Activated CD4-positive, alpha-beta T cell treated with anti-CD3 and anti-CD28 coated beads, Interleukin-2, amount 50 U/mL, for 48 hours (primary cell): ENCODE results near the gene FAM13A.

Experiments used
- DNase-seq, 2 experiments: peaks; one replicate each; pipeline ENCODE4 v3.0.0-alpha.2; 2020

The FAM13A gene

DNA sequence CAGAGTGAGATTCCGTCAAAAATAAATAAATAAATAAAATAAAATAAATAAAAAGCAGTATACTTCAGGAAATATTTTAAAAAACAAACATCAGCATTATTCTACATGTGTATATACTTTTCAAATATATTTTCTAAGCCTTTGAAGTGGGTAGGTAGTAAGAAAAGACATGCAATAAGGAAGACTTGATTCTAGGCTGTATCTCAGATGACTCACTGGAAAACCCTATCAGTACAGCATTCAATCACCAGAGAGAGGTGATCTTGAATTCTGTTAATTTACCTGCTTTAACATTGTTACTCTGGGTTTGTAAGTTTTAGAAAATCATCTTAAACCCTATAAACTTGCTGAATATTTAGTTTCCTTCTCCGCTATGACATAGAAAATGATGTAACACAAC lies 252.8 kb downstream of the FAM13A start:
- no peak for DNase-seq

DNA sequence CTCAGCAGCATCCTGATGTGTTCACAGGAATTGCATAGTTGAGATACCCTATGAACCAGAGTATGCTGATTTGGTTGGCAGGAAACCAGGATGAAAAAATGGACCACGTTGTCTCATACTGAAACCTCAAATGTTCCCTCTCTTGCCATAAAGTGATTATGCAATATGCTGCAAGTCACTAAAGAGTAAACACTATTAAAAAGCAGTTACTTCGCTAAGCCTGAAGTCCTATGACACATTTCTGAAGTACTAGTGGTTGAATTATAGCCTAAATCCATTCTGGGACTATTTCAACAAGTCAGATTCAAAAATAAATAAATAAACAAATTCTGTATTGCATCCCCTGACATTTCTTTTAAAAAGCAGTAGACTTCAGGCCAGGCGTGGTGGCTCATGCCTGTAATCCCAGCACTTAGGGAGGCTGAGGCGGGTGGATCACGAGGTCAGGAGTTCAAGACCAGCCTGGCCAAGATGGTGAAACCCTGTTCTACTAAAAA lies 253.3 kb downstream of the FAM13A start:
- DNase-seq: no peak

DNA sequence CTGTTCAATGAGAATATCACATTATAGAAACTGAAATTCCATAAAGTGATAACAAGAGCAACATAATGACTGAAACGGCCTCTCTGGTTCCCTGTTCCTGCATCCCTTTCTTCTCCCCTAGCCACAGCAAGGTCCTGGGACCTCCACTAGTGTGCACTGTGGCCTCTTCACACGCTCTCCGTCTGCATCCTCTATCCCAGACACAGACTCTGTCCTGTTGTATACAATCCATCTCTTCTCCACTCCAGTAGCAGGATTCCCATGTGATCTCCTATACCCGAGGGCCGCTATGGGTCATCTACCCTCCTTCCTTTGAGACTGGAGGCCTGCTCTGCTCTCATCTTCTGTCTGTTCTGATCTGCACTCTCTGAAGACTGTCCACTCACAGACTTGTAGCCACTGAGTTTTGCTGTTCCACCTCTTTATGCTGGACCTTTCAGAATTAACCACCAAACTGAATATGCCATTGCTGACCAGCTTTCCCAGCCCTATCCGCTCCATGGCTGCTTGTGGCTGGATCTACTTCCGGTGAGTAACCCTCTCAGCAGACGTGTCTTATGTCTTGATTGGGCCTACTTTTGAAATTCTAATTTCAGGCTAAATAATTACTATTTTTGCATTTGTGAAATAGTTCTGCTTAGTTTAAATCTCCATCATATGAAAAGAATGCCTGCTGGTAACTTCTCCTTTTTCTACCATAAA lies 254.2 kb downstream of the FAM13A start:
- no peak for DNase-seq

DNA sequence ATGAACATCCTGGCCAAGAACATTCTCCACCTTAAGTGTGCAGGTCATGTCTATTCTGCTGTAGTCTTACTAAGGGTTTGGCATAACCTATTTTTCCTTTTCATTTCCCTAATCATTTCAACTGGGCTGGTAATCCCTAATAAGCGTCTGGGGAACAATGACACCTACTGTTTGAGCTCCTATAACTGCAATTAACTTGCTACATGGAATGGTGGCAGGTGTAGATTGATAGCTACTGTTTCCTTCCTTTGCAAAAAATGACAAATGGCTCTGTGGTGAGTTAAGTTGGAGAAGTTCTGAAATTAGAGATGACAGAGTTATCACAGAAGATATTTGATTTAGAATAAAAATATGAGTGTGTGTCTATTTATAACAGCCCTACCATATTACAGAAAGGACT lies 254.8 kb downstream of the FAM13A start:
- DNase-seq: no peak

DNA sequence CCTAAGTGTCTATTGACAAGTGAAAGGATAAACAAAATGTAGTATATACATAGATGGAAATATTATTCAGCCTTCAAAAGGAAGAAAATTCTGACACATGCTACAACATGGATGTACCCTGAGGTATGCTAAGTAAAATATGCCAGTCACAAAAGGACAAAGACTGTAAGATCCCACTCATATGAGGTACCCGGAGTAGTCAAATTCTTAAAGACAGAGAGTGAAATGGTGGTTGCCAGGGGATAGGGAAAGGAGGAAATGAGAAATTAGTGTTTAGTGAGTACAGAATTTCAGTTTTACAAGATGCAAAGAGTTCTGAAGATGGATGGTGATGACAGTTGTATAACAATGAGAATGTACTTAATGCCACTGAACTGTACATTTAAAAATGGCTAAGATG lies 257.1 kb downstream of the FAM13A start:
- DNase-seq: no peak

DNA sequence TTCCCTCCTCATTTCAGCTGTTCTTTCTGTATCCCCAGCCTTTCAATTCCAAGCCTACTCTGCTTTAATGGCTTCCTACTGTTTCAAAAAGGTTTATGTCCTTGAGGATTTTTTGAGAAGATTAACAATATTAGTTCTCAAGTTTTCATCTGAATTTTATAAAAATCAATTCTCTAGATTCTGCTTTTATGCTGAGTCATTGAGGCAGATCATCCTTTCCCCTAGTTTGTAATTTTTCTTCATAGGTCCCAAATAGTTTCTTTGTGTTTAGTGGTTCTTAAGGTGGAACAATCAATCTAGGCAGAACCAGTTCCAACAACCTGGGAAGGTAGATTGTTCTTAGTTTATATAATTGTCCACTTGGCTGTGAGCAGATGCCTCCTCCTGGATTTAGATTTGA lies 259.3 kb downstream of the FAM13A start:
- no peak for DNase-seq

DNA sequence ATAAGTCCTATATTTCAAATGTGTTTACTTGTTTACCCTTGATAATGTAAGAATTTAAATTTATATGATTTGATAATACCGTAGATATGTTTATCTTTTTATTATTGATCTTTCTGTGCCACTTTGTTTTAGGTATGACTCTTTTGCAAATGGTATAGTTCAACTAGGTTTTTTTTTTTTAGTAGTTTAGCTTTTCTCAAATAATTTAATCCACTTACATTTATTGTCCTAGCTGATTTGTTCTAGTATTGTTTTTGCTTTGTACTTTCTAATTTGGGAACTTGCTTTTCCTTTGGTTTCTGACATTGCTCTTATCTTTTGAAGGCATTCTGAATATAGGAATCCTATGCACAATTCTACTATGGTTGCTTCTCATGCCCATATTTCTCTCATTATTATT lies 260.4 kb downstream of the FAM13A start:
- no peak for DNase-seq

DNA sequence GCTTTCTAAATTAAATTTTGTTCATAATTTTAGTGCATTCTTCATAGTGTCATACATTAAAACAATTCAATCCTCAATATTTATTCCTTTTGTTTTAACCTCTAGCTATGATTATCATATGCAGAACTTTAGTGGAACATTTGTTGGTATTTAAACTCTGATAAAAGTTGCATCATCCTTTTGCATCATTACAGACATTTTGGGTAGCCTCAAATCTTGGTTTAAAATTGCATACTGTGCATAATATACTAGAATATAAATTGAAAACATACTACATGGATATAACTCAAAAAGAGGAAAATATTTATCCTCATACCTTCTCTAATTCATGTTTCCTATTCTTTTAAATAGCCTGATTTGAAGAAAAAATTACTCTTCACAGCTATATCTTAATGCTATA lies 262.0 kb downstream of the FAM13A start:
- DNase-seq: no peak

DNA sequence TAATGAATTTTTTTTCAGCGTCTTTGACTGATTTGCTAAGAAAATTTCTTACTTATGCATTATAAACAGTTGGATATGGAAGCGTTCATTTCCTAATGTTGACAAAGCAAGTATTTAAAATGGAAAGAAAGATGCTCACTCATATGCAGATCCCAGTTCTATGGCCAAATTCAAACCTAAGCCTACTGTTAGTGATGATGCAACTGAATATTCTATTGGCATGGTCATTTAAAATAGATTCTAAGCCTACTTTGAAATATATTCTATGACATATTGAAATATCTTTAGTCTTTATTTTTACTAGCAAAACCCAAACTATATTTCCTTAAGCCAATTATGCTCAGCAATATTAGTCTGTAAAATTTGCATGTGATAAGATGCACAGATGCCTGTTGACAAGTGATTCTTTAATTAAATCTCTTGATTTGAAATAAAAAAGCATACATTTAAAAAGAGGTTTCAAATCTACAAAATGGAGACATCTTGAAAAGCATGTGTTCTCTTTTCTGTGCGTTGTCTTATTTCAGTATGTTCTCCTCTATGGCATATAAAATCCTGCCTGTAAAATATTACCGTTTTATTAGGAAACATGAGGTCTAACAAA lies 262.8 kb downstream of the FAM13A start:
- DNase-seq: no peak

DNA sequence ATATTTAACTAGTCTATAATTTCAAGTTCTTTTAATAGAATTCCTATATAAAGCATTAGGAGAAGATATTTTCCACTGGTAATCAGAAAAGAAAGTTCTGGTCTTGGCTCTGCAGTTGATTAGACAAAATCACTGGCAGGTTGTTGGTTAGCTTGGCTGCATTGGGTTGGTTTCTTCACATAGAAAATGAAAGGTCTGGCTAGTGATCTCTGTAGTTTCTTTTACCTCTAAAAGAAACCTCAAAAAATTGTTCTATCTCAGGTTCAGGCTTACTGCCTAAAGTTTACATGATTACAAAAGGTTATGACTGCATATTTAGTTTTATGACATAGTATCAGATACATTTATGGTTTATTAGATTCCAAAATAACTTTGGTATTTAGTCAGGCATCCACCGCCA lies 263.5 kb downstream of the FAM13A start:
- DNase-seq: no peak

DNA sequence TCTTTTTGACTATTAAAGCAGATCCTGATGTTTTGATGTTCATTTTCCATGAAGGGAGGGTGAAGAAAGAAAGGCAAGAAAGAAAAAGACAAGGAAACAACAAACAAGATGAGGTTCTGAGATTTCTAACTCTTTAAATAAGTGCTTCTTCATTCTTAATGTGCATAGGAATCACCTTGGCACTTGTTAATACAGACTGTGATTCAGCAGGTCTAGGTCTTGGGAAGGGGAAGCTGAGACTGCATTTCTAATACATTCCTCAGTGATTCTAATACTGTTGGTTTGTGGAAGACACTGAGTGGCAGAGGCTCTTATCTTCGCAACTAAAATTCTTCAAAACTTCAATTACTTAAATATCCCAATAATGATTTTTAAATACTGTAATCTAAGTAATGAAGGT lies 264.2 kb downstream of the FAM13A start:
- DNase-seq: no peak

DNA sequence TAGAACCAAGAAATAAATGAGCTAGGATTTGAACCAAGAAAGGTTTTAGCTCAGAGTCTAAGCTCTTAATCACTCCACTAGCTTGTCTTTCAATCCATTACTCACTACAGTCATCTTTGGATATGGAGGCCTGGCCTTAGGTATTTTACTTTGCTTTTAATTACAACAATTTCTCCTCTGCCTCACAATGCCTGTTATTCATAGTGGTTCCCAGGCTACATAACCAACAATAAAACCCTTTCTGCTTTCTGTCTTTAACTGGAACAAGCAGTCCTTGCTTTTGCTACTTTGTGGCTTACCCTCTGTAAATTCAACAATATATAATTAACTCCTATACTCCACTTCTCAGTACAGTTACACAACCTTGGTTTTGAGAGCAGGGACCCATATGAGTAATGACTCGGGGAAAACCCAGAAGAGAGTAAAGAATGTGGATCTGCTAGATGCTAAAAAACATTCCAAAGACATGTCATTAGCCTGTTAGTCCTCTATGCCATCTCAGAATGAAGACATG lies 264.7 kb downstream of the FAM13A start:
- DNase-seq: no peak

DNA sequence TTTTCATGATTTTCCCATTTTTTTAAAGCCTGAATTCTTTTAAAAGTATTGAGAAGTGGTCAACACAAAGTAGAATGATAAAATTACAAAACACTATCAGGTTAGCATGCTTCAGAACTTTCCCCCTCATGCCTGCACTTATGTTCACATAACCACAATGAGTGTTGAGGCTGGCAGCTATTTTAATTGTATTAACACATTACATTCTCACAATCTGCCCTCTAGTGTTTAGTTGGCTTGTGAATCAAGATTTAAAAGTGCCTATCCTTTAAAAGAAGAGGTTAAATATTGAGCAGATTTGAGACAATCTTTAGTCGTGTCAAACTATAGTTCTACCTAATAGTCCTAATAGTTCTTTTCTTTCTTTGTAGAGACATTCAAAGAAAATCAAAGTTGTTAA lies 265.7 kb downstream of the FAM13A start:
- DNase-seq: no peak

DNA sequence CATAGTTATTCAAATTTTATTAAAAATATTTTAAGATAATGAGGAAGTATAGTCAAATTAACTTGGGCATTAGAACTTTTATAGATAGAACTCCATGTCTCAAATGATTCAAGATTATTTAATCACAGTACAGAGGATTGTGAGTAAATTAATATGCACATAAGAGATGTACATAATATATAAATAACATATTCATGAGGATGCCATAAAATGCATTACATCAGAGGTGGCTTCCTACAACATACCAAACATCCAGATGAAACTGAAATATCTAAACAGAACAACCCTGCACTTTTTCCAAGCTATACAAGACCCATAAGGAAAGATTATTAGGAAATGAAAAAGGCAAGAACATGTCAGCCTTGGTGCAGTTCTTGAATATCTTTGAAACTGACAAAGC lies 268.1 kb downstream of the FAM13A start:
- DNase-seq: no peak

DNA sequence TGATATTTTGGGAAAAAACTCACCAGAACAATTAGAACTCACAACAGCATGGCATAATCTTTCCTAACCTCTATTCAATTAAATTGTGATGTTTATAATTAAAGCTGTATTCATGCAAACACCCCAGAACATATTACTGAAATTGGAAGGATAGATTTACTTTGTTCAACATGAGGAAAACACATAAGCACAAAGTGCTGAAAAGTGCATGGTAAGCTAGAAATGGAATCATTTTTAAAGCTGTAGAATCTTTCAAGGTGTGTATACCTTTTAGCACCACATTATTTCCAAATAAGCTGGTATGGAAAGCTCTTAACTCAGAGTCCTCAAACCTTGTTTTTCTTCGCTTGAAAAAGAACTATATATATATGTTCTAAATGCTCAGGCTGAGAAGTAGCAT lies 268.6 kb downstream of the FAM13A start:
- no peak for DNase-seq

DNA sequence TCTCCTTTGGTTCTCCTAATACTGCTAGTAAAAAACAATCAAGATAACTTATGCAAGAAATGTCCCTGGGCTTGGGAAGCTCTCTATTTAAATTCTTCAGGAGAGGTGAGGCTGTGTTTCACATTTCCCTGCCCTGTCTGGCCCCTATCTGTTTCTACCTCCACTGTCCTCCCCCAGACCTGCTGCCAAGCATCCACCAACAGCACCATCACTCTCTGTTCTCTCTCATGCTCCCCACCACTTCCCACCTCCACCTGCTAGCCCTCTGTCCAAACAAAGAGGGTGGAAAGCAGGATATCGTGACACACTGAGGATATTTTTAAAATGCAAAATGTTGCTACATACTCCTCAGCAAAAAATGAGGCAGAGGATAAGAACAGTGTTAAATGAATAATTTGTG lies 271.0 kb downstream of the FAM13A start:
- DNase-seq: no peak

DNA sequence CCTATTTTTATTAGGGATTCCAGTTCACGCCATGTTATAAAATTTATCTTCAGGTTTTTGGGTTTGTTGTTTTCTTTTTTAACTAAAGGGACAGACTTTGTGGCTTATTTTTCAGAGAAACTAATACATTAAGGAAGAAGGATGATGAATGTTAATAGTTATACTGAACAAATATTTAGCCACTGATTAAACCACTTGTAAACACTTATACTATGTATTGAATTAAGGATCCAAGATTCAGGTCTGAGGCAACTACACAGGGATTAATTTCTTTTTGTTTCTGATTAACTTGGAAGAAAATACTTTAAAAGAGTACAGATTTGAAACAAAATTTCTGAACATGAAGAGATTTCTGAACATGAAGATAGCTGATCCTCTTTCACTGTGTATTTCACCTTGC lies 276.6 kb downstream of the FAM13A start:
- no peak for DNase-seq

DNA sequence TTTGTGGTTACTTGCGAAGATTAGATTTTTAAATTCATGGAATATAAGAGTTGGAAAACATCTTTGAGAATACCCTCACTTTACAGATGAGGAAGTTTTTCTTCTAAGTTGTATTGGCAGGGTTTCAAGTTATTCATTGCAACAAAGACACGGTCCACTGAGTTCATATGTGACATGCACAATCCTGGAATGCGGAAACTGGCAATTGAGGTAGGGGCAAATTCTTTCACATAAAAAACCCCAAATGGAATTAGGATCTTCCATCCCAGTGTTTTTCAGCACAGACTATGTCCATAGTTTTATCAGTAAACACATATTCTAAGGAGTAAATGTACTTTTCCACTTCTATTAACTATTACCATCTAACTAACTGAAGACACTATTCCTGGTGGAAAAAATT lies 277.6 kb downstream of the FAM13A start:
- no peak for DNase-seq

DNA sequence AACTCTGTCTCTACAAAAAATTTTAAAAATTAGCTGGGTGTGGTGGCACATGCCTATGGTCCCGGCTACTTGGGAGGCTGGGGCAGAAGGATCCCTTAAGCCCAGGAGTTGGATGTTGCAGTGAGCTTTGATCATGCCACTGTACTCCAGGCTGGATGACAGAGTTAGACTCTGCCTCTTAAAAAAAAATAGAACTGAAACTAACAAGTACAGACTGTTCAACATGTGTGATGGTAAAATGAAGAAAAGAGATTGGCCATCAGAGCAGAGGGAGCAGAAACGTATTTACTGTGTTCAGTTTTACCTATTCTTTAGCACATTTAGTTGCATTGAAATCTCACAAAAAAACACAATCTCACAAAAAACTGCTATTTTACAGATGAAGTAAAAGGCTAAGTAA lies 281.5 kb downstream of the FAM13A start:
- no peak for DNase-seq

DNA sequence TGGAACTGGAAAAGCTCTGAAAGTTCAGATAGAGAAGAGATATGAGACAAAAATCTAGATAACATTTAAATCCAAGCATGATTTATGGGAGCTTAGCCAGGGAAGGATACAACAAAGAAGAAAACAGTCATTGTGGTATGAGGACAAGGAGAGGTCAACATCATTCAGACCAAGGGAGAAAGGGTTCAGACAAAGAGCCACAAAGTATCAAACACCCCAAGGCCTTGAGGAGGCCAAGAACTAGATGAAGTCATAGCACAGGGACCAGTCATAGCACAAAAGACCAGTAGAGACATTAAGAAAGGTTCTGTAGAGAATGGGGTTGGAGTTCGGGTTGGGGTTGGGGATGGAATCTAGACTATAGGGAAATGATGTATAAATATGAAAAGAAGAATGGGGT lies 282.0 kb downstream of the FAM13A start:
- no peak for DNase-seq

DNA sequence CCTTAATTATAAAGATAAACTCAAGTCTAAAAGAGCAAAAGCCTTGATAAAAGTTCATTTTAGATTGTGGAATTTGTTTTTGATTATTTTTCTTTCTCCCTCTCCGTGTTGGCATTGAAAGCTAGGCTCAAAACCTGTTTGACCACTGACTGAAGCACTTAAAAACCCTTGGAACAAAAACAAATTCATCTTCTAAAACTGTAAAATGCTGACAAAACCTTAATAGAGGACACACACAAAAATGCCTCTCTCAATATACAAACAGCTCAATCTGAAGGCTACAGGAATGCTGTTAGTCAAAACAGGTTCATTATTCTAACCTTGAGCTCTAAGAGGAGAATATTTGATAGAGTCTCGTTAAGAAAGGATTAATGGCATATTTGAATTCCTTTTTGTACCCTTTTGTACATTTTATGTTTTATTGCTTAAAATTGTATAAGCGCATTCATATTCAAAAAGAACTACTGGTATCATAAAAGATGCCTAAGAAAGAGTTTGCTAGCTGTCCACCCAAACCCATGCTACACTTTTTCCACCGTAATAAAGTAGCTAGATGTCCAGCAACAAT lies 285.0 kb downstream of the FAM13A start:
- DNase-seq: no peak

DNA sequence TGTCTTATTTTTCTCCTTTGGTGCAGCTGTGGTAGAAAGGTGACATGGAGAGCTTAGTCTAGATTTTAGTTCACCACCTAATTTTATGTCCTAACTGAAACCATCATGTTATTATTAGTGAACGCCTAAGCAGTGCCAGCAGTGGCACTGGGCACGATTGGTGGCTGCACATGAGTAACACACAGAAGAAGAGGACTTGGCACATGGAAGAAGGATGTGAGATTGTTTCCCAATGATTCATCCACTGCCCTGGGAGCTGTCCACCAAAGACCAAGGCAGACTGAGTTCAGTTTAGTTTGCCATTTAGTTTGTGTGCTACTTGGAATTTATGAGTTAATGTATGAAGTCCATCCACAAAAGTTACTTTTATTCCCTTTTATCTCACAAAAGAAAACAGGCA lies 291.3 kb downstream of the FAM13A start:
- DNase-seq: no peak

DNA sequence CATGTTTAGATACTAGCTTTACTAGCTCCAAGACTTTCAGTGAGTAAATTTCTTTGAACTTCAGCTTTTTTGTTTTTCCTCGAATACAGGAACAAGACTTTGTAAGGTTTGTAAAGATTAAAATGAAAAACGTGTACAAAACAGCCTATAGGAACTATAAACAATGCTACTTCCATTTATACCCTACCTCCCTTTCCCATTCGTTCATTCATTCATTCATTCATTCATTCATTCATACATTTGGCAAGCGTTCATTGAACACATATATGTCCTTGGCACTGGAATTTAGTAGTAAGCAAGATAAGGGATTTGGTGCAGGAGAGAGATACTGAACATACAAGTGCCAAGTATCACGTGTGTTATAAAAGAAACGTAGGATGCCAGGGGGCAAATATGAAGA lies 293.9 kb downstream of the FAM13A start:
- DNase-seq: no peak

DNA sequence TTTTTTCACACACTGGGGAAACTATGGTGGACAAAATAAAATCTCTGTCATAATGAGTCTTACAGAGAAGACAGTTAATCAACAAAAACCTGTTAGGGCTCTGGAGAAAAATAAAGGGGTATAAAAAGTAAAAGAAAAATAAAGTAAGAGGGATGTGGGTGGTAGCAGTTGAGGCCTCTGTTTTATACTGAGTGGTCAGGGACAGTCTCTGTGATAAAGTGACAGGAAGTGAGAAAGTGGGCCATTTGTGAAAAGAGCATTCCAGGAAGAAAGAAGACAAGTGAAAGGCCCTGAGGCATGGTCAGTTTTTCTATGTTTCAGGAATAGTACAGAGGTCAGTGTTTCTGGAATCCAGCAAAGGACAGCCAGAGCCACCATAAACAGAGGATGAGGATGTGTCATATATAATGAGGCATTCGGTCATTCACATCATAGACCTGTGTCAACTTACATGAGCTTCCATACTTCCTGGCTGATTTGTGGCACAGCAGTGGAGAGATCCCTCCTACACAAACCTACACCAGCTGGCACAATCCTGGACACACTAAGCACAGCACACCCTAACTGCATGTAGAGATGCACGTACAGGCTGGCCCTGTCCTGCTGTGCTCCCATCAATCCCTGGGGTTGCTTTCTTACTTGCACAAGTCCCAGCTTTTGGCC lies 295.0 kb downstream of the FAM13A start:
- no peak for DNase-seq
